ENCODE data around the gene FBL.
"Not testable (repeated sequence)": the region's sequence is repeated elsewhere in the genome, so short reads cannot be mapped to it uniquely, and the experiment has no call there.

DNA sequence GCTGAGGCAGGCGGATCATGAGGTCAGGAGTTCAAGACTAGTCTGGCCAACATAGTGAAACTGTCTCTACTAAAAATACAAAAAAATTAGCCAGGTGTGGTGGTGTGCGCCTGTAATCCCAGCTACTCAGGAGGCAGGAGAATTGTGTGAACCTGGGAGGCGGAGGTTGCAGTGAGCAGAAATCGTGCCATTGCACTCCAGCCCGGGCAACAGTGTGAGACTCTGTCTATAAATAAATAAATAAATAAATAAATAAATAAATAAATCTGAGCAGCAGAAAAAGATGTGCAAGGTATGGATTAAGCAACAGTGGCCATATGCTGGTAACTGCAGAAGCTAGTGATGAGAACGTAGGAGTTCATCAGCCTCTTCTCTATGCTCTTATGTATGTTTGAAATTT lies 32.1 kb downstream of the FBL start:
- TF ChIP-seq, protein P1, sequence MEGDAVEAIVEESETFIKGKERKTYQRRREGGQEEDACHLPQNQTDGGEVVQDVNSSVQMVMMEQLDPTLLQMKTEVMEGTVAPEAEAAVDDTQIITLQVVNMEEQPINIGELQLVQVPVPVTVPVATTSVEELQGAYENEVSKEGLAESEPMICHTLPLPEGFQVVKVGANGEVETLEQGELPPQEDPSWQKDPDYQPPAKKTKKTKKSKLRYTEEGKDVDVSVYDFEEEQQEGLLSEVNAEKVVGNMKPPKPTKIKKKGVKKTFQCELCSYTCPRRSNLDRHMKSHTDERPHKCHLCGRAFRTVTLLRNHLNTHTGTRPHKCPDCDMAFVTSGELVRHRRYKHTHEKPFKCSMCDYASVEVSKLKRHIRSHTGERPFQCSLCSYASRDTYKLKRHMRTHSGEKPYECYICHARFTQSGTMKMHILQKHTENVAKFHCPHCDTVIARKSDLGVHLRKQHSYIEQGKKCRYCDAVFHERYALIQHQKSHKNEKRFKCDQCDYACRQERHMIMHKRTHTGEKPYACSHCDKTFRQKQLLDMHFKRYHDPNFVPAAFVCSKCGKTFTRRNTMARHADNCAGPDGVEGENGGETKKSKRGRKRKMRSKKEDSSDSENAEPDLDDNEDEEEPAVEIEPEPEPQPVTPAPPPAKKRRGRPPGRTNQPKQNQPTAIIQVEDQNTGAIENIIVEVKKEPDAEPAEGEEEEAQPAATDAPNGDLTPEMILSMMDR (IDR thresholded peaks at IDR 0.05) = not testable (repeated sequence)
- not testable (repeated sequence) for TF ChIP-seq POLR2AphosphoS5 (IDR thresholded peaks at IDR 0.05)
